Endothelial cell of umbilical vein (primary cell): ENCODE data around the gene SAMD5. TPM values are rescaled to one million over a fixed set of nuclear protein-coding genes. Genes with fewer than 3 reads are reported as not detected.

Experiments used
- BruUV-seq: library from RNA; stranded (reverse); fragments of 400-500 nt; replicated peaks from 2 replicates; lab custom pipeline; 2021; lab: Mats Ljungman, UMichigan
- CTCF ChIA-PET: fragments of 300-600, 350-600 bp; sonication (Branson Sonifier 250); formaldehyde crosslinking; loops from one replicate; lab custom pipeline; 2021; ENCODE audit warnings: antibody characterized with exemption, inconsistent platforms; lab: Charles Lee
- POLR2A ChIA-PET: fragments of 300-600, 350-600 bp; sonication (Branson Sonifier 250); formaldehyde crosslinking; loops from one replicate; lab custom pipeline; 2021; ENCODE audit warnings: antibody characterized with exemption, inconsistent platforms; lab: Charles Lee
- DNase-seq: peaks from one replicate; pipeline ENCODE4 v3.0.0-alpha.2; 2011; ENCODE audit warnings: low read depth, low spot score
- FAIRE-seq: peaks from 2 replicates; lab custom pipeline; 2011; peaks lifted over from hg19 to GRCh38; lab: Jason Lieb, UNC
- H2AFZ ChIP-seq: 2 replicates; pipeline ENCODE4 v1.6.0; 2012; ENCODE audit warnings: low read depth, low read length, control low read depth, inconsistent platforms
- H3K27ac ChIP-seq: 2 replicates; pipeline ENCODE4 v1.5.1; 2011; ENCODE audit warnings: low read depth, mild to moderate bottlenecking, control low read depth, low read length, moderate library complexity; ENCODE audit not compliant: insufficient read depth
- H3K27me3 ChIP-seq, 2 experiments: 2 replicates each; pipeline versions ENCODE4 v1.6.0 to v1.6.1; 2011; ENCODE audit warnings: low read length in 2 of 2, mixed read lengths in 1 of 2; ENCODE audit not compliant: control insufficient read depth in 2 of 2, insufficient read depth in 2 of 2
- H3K36me3 ChIP-seq, 2 experiments: 2 replicates in 1 of 2; 3 replicates in 1 of 2; pipeline ENCODE4 v1.5.1; 2011; ENCODE audit warnings: low read length in 2 of 2, mild to moderate bottlenecking in 1 of 2, moderate library complexity in 1 of 2; ENCODE audit not compliant: control insufficient read depth in 2 of 2, insufficient read depth in 2 of 2; ENCODE audit errors: extremely low read depth in 1 of 2
- H3K4me1 ChIP-seq: 3 replicates; pipeline ENCODE4 v1.5.1; 2011; ENCODE audit warnings: mild to moderate bottlenecking, low read length; ENCODE audit not compliant: control insufficient read depth, insufficient read depth; ENCODE audit errors: extremely low read depth
- H3K4me2 ChIP-seq: 2 replicates; pipeline ENCODE4 v1.6.1; 2011; ENCODE audit warnings: low read length, control low read depth, mixed read lengths; ENCODE audit not compliant: insufficient read depth
- H3K4me3 ChIP-seq, 3 experiments: fragments of 200-600 bp in 1 of 3; sonication (generic), shearing (Covaris generic) in 1 of 3; replicated peaks in 1 of 3; 2 replicates each; pipeline ENCODE4 v1.5.1; 2011 to 2016; ENCODE audit warnings: control low read depth in 3 of 3, low read length in 3 of 3, mild to moderate bottlenecking in 2 of 3, inconsistent platforms in 1 of 3, low read depth in 1 of 3, moderate library complexity in 1 of 3; ENCODE audit not compliant: insufficient read depth in 1 of 3
- H3K79me2 ChIP-seq: 2 replicates; pipeline ENCODE4 v1.6.0; 2012; ENCODE audit warnings: low read length, inconsistent platforms; ENCODE audit not compliant: control insufficient read depth, insufficient read depth
- H3K9ac ChIP-seq: replicated peaks from 2 replicates; pipeline ENCODE3; 2011; ENCODE audit warnings: low read length, control low read depth; ENCODE audit not compliant: insufficient read depth; ENCODE audit errors: extremely low read depth
- H3K9me1 ChIP-seq: replicated peaks from 3 replicates; pipeline ENCODE4 v1.6.0; 2011; ENCODE audit warnings: mild to moderate bottlenecking, low read length; ENCODE audit not compliant: control insufficient read depth, insufficient read depth; ENCODE audit errors: extremely low read depth
- H3K9me3 ChIP-seq: replicated peaks from 2 replicates; pipeline ENCODE4 v1.5.1; 2012; ENCODE audit warnings: low read length, inconsistent platforms; ENCODE audit not compliant: control insufficient read depth, insufficient read depth
- H4K20me1 ChIP-seq: replicated peaks from 2 replicates; pipeline ENCODE3; 2011; ENCODE audit warnings: mild to moderate bottlenecking, low read length; ENCODE audit not compliant: control insufficient read depth, insufficient read depth; ENCODE audit errors: extremely low read depth
- EZH2 ChIP-seq: IDR thresholded peaks from 2 replicates; pipeline ENCODE4 v1.6.1; 2012; ENCODE audit warnings: borderline replicate concordance, low read depth, mild to moderate bottlenecking, moderate library complexity, low read length, inconsistent platforms; ENCODE audit not compliant: severe bottlenecking
- FOS ChIP-seq: IDR thresholded peaks from 2 replicates; pipeline ENCODE4 v1.6.1; 2011; ENCODE audit warnings: mild to moderate bottlenecking, low read length, moderate library complexity, borderline replicate concordance; ENCODE audit not compliant: insufficient read depth
- GATA2 ChIP-seq: IDR thresholded peaks from 2 replicates; pipeline ENCODE4 v1.7.0; 2011; ENCODE audit warnings: low read depth, mild to moderate bottlenecking, moderate library complexity, mixed read lengths, low read length; ENCODE audit not compliant: insufficient read length, insufficient read depth
- JUN ChIP-seq: IDR thresholded peaks from 2 replicates; pipeline ENCODE4 v1.6.1; 2011; ENCODE audit warnings: borderline replicate concordance, low read depth; ENCODE audit not compliant: insufficient read length, insufficient read depth
- MYC ChIP-seq: IDR thresholded peaks from one replicate; pipeline ENCODE4 v1.6.1; 2011; ENCODE audit warnings: mild to moderate bottlenecking, low read depth, low read length
- POLR2A ChIP-seq: IDR thresholded peaks from 2 replicates; pipeline ENCODE4 v1.6.1; 2012; ENCODE audit warnings: low read depth, mild to moderate bottlenecking, control low read depth, low read length
- POLR2AphosphoS5 ChIP-seq: IDR thresholded peaks from 2 replicates; pipeline ENCODE4 v1.6.1; 2012; ENCODE audit warnings: low read depth, mild to moderate bottlenecking, control low read depth, low read length, moderate library complexity; ENCODE audit not compliant: insufficient read depth
- dilution Hi-C: fragments of 300-500 bp; cut with MboI; formaldehyde crosslinking; loops from one replicate; pipeline ENCODE4 v1.15.0; 2019; ENCODE audit warnings: low sequenced_read_pairs; ENCODE audit not compliant: extremely low pct_ligation_motif_present
- intact Hi-C: fragments of 100-400 bp; cut with micrococcal nuclease; formaldehyde crosslinking; loops from one replicate; pipeline ENCODE4 v1.10.0; 2022
- polyA plus RNA-seq, 4 experiments: library from polyadenylated mRNA; depleted of rRNA in 3 of 4; stranded (reverse) in 3 of 4; unstranded in 1 of 4; fragments of >200 nt; gene quantifications; 2 replicates each; pipeline versions ENCODE4 v1.2.1 to v1.2.3, GENCODE V29; 2011 to 2012; ENCODE audit warnings: missing spikeins in 1 of 4
- total RNA-seq: library from RNA; stranded (reverse); gene quantifications from 2 replicates; pipeline ENCODE4 v1.2.3, GENCODE V29; 2021
- TF ChIP-seq, protein P1 (sequence below): IDR thresholded peaks from 2 replicates; pipeline ENCODE4 v1.6.1; 2011; ENCODE audit not compliant: insufficient read depth, insufficient read length
- TF ChIP-seq, protein P2 (sequence below), 2 donors: IDR thresholded peaks; 1 replicate in 1 of 2; 2 replicates in 1 of 2; pipeline ENCODE4 v1.5.1; 2011; ENCODE audit warnings: low read length in 2 of 2, mild to moderate bottlenecking in 2 of 2, moderate library complexity in 2 of 2, control low read depth in 1 of 2, inconsistent platforms in 1 of 2, low read depth in 1 of 2; ENCODE audit not compliant: insufficient read depth in 1 of 2; ENCODE audit errors: extremely low read depth in 1 of 2

The SAMD5 gene
- total and polyA plus RNA-seq, 2 donors (not counting 3 experiments of a cell fraction or from before 2014, with no cell fraction given) = 0.75 to 6.9 TPM

DNA sequence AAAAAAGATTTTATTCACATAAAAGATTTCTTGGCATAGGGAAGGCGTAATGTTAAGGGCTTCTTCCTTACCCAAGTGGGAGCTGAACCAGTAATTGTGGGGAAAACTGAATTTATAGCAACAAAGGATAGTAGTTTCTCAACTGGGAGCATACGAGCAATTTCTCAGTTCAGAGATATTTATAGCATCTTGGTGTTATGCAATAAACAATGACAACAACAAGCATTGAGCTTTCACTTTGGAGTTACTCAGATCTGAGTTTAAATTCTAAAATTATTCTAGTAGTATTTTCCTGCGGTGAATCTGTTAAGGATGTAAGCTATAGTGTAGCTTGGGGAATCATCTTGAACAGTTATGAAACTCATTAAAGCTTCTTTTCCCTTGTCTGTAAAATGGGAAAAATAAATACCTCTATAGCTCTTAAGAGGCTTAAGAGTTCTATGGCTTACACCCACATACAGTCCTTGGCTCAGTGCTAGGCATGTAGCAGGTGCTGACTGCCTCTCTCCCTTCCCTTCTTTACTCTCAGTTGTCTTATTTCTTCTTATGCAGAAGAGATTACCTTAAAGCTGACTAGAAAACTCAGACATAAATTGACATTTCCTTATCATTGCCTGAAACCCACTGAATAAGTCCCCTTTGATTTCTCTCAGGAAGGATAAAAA, 58.8 kb downstream of the SAMD5 start:
- Histone ChIP-seq H3K9me3 (no peaks in the 10 kb centered on the region), H3K4me2 (no peak overlapping the region), H3K27me3 (no peaks in the 10 kb centered on the region), H3K27ac (no peak overlapping the region), H3K36me3 (no peaks in the 10 kb centered on the region), H2AFZ (no peak overlapping the region), H3K9me1 (no peaks in the 10 kb centered on the region), H3K79me2 (no peaks in the 10 kb centered on the region), H3K9ac (no peak overlapping the region), H4K20me1 (no peaks in the 10 kb centered on the region), H3K4me3 (no peak overlapping the region), H3K4me1 (no peaks in the 10 kb centered on the region)
- BruUV-seq = no TSS peak
- CTCF ChIA-PET = interaction anchor here (1.0 kb wide), 1 partner anchor 17 kb away, joined by 3 read pairs; no protein-coding TSS in a partner anchor
- POLR2A ChIA-PET = no interaction called here
- DNase-seq = no peak
- FAIRE-seq = no peak
- dilution Hi-C loops (no loop called here), intact Hi-C loops (no loop called here)
- TF ChIP-seq GATA2 (no peak), EZH2 (no peak), FOS (no peak), JUN (no peak), POLR2A (no peak), MYC (no peak), POLR2AphosphoS5 (no peak)
- TF ChIP-seq, protein P1, sequence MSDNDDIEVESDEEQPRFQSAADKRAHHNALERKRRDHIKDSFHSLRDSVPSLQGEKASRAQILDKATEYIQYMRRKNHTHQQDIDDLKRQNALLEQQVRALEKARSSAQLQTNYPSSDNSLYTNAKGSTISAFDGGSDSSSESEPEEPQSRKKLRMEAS = no peak
- TF ChIP-seq, protein P2, sequence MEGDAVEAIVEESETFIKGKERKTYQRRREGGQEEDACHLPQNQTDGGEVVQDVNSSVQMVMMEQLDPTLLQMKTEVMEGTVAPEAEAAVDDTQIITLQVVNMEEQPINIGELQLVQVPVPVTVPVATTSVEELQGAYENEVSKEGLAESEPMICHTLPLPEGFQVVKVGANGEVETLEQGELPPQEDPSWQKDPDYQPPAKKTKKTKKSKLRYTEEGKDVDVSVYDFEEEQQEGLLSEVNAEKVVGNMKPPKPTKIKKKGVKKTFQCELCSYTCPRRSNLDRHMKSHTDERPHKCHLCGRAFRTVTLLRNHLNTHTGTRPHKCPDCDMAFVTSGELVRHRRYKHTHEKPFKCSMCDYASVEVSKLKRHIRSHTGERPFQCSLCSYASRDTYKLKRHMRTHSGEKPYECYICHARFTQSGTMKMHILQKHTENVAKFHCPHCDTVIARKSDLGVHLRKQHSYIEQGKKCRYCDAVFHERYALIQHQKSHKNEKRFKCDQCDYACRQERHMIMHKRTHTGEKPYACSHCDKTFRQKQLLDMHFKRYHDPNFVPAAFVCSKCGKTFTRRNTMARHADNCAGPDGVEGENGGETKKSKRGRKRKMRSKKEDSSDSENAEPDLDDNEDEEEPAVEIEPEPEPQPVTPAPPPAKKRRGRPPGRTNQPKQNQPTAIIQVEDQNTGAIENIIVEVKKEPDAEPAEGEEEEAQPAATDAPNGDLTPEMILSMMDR (IDR thresholded peaks at IDR 0.05; ENCODE audit: extremely low read depth in 1 of 2, insufficient read depth in 1 of 2, low read depth in 1 of 2, low read length in 2 of 2) = no peak
